DMS153 (cell line): ENCODE measurements around the gene RBMS3.
"Not testable (repeated sequence)": the region's sequence is repeated elsewhere in the genome, so short reads cannot be mapped to it uniquely, and the experiment has no call there.

Experiments
- DNase-seq: peaks from one replicate; lab custom pipeline; 2025; lab: John Stamatoyannopoulos, UW

Gene RBMS3

GRCh38 chr3:29280404-29281093, at the start of gene RBMS3:
TSS of gene RBMS3 (plus strand) at chr3:29281071.
- DNase-seq: peak; percentile 0

- not testable (repeated sequence) for DNase-seq
Observed at GRCh38 chr3:29233126-29233525, 47.7 kb upstream of the RBMS3 start.

- DNase-seq: no peak
Observed at GRCh38 chr3:29236146-29236840, 44.6 kb upstream of the RBMS3 start.

- DNase-seq: no peak
Observed at GRCh38 chr3:29239376-29239775, 41.5 kb upstream of the RBMS3 start.

GRCh38 chr3:29240248-29240647, 40.6 kb upstream of the RBMS3 start:
- DNase-seq: no peak

- no peak for DNase-seq
Observed at GRCh38 chr3:29240887-29241286, 40.0 kb upstream of the RBMS3 start.

GRCh38 chr3:29241855-29242254, 39.0 kb upstream of the RBMS3 start:
- DNase-seq: no peak

GRCh38 chr3:29242296-29242695, 38.6 kb upstream of the RBMS3 start:
- DNase-seq: no peak

GRCh38 chr3:29245441-29245840, 35.4 kb upstream of the RBMS3 start:
- no peak for DNase-seq

GRCh38 chr3:29247088-29247745, 33.7 kb upstream of the RBMS3 start:
- DNase-seq: no peak

GRCh38 chr3:29249829-29250345, 31.0 kb upstream of the RBMS3 start:
- DNase-seq: no peak

GRCh38 chr3:29255854-29256696, 24.8 kb upstream of the RBMS3 start:
- no peak for DNase-seq

GRCh38 chr3:29258161-29258560, 22.7 kb upstream of the RBMS3 start:
- DNase-seq: no peak

GRCh38 chr3:29261119-29261518, 19.8 kb upstream of the RBMS3 start:
- no peak for DNase-seq

- DNase-seq: no peak
Observed at GRCh38 chr3:29263476-29263875, 17.4 kb upstream of the RBMS3 start.

- no peak for DNase-seq
Observed at GRCh38 chr3:29265509-29266072, 15.3 kb upstream of the RBMS3 start.

- DNase-seq: no peak
Observed at GRCh38 chr3:29267226-29267625, 13.6 kb upstream of the RBMS3 start.

- DNase-seq: no peak
Observed at GRCh38 chr3:29268651-29269050, 12.2 kb upstream of the RBMS3 start.

GRCh38 chr3:29270752-29271151, 10.1 kb upstream of the RBMS3 start:
- DNase-seq: no peak

- DNase-seq: no peak
Observed at GRCh38 chr3:29271475-29271874, 9.4 kb upstream of the RBMS3 start.

- no peak for DNase-seq
Observed at GRCh38 chr3:29274667-29275066, 6.2 kb upstream of the RBMS3 start.

GRCh38 chr3:29275309-29275708, 5.6 kb upstream of the RBMS3 start:
- DNase-seq: no peak
